Osteoblast (primary cell): ENCODE data around the gene HEATR3. TPM values are rescaled to one million over a fixed set of nuclear protein-coding genes. Genes with fewer than 3 reads are reported as not detected.

Source experiments
- DNase-seq: peaks from one replicate; pipeline ENCODE4 v3.0.0; 2011; ENCODE audit warnings: low spot score, mixed read lengths; ENCODE audit not compliant: insufficient read length; ENCODE audit errors: missing footprints
- H2AFZ ChIP-seq: 2 replicates; pipeline ENCODE4 v1.6.0; 2011; ENCODE audit warnings: mild to moderate bottlenecking, low read length
- H3K27ac ChIP-seq: 2 replicates; pipeline ENCODE4 v1.5.1; 2011; ENCODE audit warnings: mild to moderate bottlenecking, low read depth, low read length, moderate library complexity
- H3K27me3 ChIP-seq: 2 replicates; pipeline ENCODE4 v1.6.0; 2012; ENCODE audit warnings: mild to moderate bottlenecking, control low read depth, inconsistent platforms, low read length, moderate library complexity; ENCODE audit not compliant: insufficient read depth
- H3K36me3 ChIP-seq: 2 replicates; pipeline ENCODE4 v1.5.1; 2011; ENCODE audit warnings: mild to moderate bottlenecking, low read length, control low read depth, moderate library complexity; ENCODE audit not compliant: insufficient read depth
- H3K4me1 ChIP-seq: 2 replicates; pipeline ENCODE4 v1.5.1; 2011; ENCODE audit warnings: mild to moderate bottlenecking, low read length, control low read depth, moderate library complexity; ENCODE audit not compliant: insufficient read depth
- H3K4me2 ChIP-seq: 2 replicates; pipeline ENCODE4 v1.6.0; 2011; ENCODE audit warnings: mild to moderate bottlenecking, low read length; ENCODE audit not compliant: insufficient read depth
- H3K4me3 ChIP-seq: fragments of 200-600 bp; sonication (generic); 3 replicates; pipeline ENCODE4 v1.5.1; 2012; ENCODE audit warnings: mild to moderate bottlenecking, low read length, inconsistent platforms; ENCODE audit not compliant: insufficient read depth
- H3K79me2 ChIP-seq: 2 replicates; pipeline ENCODE4 v1.6.0; 2012; ENCODE audit warnings: mild to moderate bottlenecking, low read length, control low read depth, inconsistent platforms; ENCODE audit not compliant: insufficient read depth
- H3K9me3 ChIP-seq: 2 replicates; pipeline ENCODE4 v1.5.1; 2011; ENCODE audit warnings: low read depth, low read length, control low read depth
- H4K20me1 ChIP-seq: 2 replicates; pipeline ENCODE4 v1.6.0; 2012; ENCODE audit warnings: mild to moderate bottlenecking, low read length, control low read depth; ENCODE audit not compliant: insufficient read depth
- small RNA-seq: library from RNA; depleted of rRNA; stranded (forward); fragments of <200 nt; gene quantifications from one replicate; pipeline ENCODE3, GENCODE V24; 2012
- total RNA-seq: library from RNA; depleted of rRNA; stranded (reverse); fragments of >200 nt; gene quantifications from 2 replicates; pipeline ENCODE4 v1.2.3, GENCODE V29; 2012
- TF ChIP-seq, protein P1 (sequence below): IDR thresholded peaks from 2 replicates; pipeline ENCODE4 v1.5.1; 2011; ENCODE audit warnings: mild to moderate bottlenecking, low read depth, low read length, moderate library complexity; ENCODE audit errors: extremely low read depth

The HEATR3 gene
- total RNA-seq, 1 donor = 19.5 TPM

DNA sequence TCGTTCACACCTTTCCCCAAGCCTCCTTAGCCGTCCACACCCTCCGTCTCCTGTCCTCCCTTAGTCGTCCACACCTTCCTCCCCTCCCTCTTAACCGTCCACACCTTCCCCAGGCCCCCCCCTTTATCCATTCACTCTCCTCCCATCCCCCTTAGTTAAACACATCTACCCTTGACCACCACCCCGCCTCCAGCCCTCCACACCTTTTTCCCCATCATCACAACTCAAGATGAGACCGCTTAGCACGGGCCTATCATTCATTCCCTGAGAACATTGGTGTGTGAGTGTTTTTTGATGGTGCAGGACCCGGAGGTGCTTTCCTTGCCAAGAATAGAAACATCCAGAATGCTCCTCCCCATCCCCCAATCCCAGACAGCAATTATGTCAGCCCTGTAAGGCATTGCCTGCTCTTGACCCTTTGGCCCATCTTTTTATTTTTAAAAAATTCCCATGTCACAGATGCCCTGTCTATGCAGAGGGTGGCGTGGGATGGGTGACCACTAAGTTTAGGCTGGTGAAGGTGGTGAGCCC, 88.7 kb downstream of the HEATR3 start:
- DNase-seq = peak; percentile 76
- Histone ChIP-seq H3K27me3 (no peaks in the 10 kb centered on the region), H3K4me1 (peaks cover 18% of the 10 kb centered on the region), H3K79me2 (peaks cover 55% of the 10 kb centered on the region), H3K9me3 (no peaks in the 10 kb centered on the region), H3K36me3 (no peaks in the 10 kb centered on the region), H3K4me3 (peak overlapping the region; percentile 87), H3K27ac (peak overlapping the region; percentile 19), H4K20me1 (peaks cover 49% of the 10 kb centered on the region), H2AFZ (peak overlapping the region; percentile 23), H3K4me2 (peak overlapping the region; percentile 90)
- TF ChIP-seq, protein P1, sequence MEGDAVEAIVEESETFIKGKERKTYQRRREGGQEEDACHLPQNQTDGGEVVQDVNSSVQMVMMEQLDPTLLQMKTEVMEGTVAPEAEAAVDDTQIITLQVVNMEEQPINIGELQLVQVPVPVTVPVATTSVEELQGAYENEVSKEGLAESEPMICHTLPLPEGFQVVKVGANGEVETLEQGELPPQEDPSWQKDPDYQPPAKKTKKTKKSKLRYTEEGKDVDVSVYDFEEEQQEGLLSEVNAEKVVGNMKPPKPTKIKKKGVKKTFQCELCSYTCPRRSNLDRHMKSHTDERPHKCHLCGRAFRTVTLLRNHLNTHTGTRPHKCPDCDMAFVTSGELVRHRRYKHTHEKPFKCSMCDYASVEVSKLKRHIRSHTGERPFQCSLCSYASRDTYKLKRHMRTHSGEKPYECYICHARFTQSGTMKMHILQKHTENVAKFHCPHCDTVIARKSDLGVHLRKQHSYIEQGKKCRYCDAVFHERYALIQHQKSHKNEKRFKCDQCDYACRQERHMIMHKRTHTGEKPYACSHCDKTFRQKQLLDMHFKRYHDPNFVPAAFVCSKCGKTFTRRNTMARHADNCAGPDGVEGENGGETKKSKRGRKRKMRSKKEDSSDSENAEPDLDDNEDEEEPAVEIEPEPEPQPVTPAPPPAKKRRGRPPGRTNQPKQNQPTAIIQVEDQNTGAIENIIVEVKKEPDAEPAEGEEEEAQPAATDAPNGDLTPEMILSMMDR = no peak

GRCh38 chr16:50155925-50156324, 90.2 kb downstream of the HEATR3 start:
- H3K9me3 ChIP-seq = no peaks in the 10 kb centered on the region
- H3K4me1 ChIP-seq = peaks cover 22% of the 10 kb centered on the region
- H2AFZ ChIP-seq = no peak overlapping the region
- no peaks in the 10 kb centered on the region for H3K36me3 ChIP-seq
- peaks cover 59% of the 10 kb centered on the region for H4K20me1 ChIP-seq
- H3K4me3 ChIP-seq = peak overlapping the region; percentile 87
- no peak overlapping the region for H3K27ac ChIP-seq
- H3K27me3 ChIP-seq = no peaks in the 10 kb centered on the region
- peak; percentile 29 for DNase-seq
- H3K4me2 ChIP-seq = peak overlapping the region; percentile 90
- TF ChIP-seq, protein P1 = no peak
- H3K79me2 ChIP-seq = peaks cover 69% of the 10 kb centered on the region

Small RNA genes lying within 50 kb of the gene (small RNA-seq; reads per million reads assigned to genes)
- gene RF00017 (not detected), gene RF00156 (not detected), gene RNY4P3 (0.37 reads per million), gene RPL10P14 (not detected)

Other genes starting within 250 kb of the HEATR3 start
- gene ZNF423, start 209.9 kb upstream of the HEATR3 start, total RNA-seq = 11.6 and 18.3 TPM in 2 replicates
- 27.1 and 30.1 TPM in 2 replicates for gene CNEP1R1, start 40.7 kb upstream of the HEATR3 start, total RNA-seq
- 8.5 and 10.1 TPM in 2 replicates for gene TENT4B, start 87.3 kb downstream of the HEATR3 start, total RNA-seq
- gene ADCY7, start 200.6 kb downstream of the HEATR3 start, total RNA-seq = 49.5 and 51.0 TPM in 2 replicates